Stomach (tissue), 4 donors: ENCODE measurements around the gene AP4M1.

Experiments
- CTCF ChIP-seq, 7 experiments: fragments of 450-650 bp in 4 of 7; fragments of 200-600 bp in 3 of 7; sonication (generic) in 3 of 7; IDR thresholded peaks; one replicate each; pipeline ENCODE4 v1.5.1; 2016 to 2019; ENCODE audit warnings: antibody characterized with exemption in 7 of 7, control low read depth in 2 of 7, mild to moderate bottlenecking in 1 of 7
- EP300 ChIP-seq: sonication (generic); formaldehyde crosslinking; IDR thresholded peaks from one replicate; pipeline ENCODE4 v1.6.1; 2017; ENCODE audit warnings: antibody characterized with exemption
- POLR2A ChIP-seq, 4 donors: fragments of 450-650 bp; IDR thresholded peaks; one replicate each; pipeline ENCODE4 v1.6.1; 2016; ENCODE audit warnings: antibody characterized with exemption in 4 of 4, control low read depth in 2 of 4, mild to moderate bottlenecking in 1 of 4, moderate library complexity in 1 of 4

DNA sequence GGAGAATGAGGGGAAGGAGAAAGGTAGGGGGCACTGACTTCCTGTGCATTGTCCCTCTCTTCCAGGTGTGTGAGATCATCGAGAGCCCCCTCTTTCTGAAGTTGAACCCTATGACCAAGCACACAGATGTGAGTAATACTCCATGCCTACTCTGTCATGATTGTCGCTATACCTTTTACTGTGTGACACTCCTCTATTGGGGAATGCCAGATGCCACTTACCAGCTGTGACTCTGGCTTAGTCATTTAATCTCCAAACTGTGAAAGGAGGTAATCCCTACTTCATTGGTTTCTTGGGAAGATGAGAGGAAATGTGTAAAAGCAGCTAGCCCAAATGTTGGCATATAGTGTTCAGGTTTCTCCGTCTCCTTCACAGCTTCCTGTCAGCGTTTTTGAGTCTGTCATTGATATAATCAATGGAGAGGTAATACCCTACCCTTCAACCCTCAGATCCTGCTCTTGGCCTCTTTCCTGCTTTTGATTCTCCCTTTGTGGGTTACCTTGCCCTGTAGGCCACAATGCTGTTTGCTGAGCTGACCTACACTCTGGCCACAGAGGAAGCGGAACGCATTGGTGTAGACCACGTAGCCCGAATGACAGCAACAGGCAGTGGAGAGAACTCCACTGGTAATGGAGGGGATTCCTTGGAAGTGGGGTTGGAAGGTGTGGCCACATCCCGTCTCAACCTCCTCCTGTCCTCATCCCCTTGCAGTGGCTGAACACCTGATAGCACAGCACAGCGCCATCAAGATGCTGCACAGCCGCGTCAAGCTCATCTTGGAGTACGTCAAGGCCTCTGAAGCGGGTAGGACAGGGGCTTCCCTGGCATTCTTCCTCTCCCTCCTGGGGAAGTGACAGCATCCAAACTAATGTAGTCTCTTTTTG lies 10.7 kb upstream of the AP4M1 start:
- TF ChIP-seq CTCF (IDR thresholded peaks at IDR 0.05), result no peak
- TF ChIP-seq POLR2A (IDR thresholded peaks at IDR 0.05), result no peak
- no peak for TF ChIP-seq EP300
